Ovary (tissue), 3 donors: ENCODE results near the gene MBOAT2.

ENCODE experiments used
- EP300 ChIP-seq: sonication (generic); formaldehyde crosslinking; IDR thresholded peaks from one replicate; pipeline ENCODE4 v1.6.1; 2017; ENCODE audit warnings: antibody characterized with exemption
- POLR2A ChIP-seq: fragments of 450-650 bp; IDR thresholded peaks from one replicate; pipeline ENCODE4 v1.6.1; 2017; ENCODE audit warnings: antibody characterized with exemption, mild to moderate bottlenecking, moderate library complexity
- TF ChIP-seq, protein P1 (sequence below), 3 donors: fragments of 450-650 bp in 2 of 3; fragments of 200-600 bp in 1 of 3; IDR thresholded peaks; one replicate each; pipeline versions ENCODE4 v1.5.1 to v1.8.0; 2016 to 2022; ENCODE audit warnings: antibody characterized with exemption in 3 of 3, mild to moderate bottlenecking in 1 of 3
- donor health status: DM: no; HTN: no; CAD: no.

- TF ChIP-seq, protein P1, sequence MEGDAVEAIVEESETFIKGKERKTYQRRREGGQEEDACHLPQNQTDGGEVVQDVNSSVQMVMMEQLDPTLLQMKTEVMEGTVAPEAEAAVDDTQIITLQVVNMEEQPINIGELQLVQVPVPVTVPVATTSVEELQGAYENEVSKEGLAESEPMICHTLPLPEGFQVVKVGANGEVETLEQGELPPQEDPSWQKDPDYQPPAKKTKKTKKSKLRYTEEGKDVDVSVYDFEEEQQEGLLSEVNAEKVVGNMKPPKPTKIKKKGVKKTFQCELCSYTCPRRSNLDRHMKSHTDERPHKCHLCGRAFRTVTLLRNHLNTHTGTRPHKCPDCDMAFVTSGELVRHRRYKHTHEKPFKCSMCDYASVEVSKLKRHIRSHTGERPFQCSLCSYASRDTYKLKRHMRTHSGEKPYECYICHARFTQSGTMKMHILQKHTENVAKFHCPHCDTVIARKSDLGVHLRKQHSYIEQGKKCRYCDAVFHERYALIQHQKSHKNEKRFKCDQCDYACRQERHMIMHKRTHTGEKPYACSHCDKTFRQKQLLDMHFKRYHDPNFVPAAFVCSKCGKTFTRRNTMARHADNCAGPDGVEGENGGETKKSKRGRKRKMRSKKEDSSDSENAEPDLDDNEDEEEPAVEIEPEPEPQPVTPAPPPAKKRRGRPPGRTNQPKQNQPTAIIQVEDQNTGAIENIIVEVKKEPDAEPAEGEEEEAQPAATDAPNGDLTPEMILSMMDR (IDR thresholded peaks at IDR 0.05), result no peak
- no peak for TF ChIP-seq POLR2A
- no peak for TF ChIP-seq EP300
Observed at GRCh38 chr2:8996006-8996405, 7.5 kb downstream of the MBOAT2 start.
